GM18505 (cell line): ENCODE data around the gene C9orf43.

Experiments used
- ATAC-seq: cut with Tn5 transposase; IDR thresholded peaks from one replicate; pipeline ENCODE4 v1.9.1; 2021; ENCODE audit not compliant: unreplicated experiment
- POLR2A ChIP-seq: IDR thresholded peaks from 4 replicates; pipeline ENCODE4 v1.6.1; 2011; ENCODE audit warnings: borderline replicate concordance; ENCODE audit not compliant: insufficient read depth, insufficient read length; ENCODE audit errors: extremely low read depth

C9orf43 gene

DNA sequence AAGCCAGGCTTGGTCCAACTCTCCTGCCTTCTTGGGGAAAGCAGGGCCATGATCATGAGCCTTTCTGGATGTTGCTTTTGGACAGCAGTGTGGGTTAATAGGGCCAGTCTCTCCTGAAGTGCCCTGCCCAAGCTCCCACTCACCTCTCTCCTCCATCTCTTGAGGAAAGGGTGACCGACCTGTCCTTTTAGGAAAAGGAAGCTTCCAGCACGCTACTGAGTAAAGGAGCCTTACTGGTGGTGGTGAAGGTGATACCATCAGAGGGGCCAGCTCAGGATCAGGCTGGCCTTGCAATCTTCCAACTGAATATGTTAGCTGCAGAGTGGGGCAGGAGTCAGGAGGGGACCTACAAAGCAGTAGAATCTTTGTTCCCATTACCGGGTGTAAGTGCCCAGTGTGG, 50.7 kb downstream of the C9orf43 start:
- no peak for ATAC-seq
- no peak for TF ChIP-seq POLR2A

DNA sequence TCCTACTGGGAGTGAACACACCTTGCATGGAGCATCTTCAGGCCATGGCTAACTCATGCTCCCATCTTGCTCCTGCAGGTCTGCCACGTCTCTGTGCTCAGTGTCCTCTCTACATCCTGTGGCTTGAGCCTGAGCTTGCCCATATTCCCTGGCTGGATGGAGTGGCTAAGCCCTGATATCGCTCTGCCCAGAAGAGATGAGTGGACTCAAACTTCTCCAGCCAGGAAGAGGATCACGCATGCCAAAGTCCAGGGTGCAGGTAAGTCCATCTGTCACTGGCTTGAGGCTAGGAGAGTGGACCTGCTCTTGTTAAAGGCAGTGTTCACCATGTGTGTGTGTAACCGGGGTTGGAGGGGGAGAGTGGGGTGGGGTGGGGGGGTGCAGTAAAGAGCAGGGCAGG, 51.4 kb downstream of the C9orf43 start:
- no peak for TF ChIP-seq POLR2A
- ATAC-seq: no peak

DNA sequence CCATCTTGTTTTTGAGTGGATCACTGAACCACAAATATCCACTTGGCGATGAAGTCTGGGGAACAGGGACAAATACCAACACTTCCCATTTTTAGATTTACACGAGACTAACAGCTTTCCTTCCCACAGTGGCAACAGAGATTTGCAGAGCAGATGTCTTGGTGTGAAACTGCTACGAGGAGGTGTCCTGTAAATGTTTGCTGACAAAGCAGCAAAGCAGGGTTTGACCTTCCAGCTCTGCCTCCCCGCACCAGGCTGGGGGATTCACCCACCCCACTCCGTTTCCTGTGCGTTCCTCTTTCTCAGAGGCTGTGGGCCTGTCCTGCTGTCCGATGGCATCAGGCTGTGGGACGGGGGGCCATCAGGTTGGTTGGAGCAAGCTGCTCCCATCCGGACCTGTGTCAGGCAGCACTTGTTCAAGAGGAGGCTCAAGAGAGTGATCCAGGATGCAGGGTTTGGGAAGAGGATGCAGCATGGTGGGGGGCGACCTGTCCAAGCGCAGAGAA, 52.3 kb downstream of the C9orf43 start:
- no peak for TF ChIP-seq POLR2A
- no peak for ATAC-seq

DNA sequence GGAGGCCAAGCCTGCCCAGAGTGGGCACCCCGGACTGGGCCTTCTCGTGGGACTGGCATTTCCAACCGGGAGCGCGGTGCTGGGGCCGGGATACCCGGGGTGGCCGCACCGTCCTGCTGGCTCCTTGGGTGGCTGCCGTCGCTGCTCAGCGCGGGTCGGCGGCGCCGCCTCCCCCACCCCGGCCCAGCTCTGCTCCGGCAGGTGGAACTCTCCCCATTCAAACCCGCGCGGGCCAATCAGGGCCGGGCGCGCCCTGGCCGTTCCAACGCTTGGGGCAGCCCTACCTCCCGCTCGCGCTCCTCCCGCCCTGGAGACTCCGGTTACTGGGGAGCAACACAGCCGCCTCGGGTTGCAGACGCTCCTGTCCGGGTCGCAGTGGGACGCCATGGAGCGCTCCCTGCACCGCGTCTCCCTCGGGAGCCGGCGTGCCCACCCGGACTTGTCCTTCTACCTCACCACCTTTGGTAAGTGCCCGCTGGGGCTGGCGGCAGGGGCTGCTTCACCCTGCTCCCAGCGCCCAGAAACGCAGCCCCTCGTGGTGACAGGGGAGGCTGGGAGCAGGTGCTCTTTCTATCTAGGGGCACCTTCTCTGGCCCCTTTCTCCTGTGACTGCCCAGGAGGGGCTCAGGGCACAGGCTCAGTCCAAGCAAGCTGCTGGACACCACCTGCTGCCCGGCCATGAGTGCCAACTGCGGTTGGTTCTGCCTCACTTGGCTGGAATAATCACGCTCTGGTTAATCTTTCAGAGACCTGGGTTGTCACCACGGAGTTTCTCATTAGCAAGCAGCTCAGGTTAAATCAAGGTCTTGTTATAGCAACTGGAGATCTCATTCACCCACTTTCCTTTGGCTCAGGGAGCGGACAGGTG, 53.1 kb downstream of the C9orf43 start, which contains the start of gene RGS3:
RGS3 (plus strand) TSS at position 310 of the 868 bp plus-strand sequence; CDS start at position 386, 76 bp downstream.
- TF ChIP-seq POLR2A: peak; percentile 34
- no peak for ATAC-seq

DNA sequence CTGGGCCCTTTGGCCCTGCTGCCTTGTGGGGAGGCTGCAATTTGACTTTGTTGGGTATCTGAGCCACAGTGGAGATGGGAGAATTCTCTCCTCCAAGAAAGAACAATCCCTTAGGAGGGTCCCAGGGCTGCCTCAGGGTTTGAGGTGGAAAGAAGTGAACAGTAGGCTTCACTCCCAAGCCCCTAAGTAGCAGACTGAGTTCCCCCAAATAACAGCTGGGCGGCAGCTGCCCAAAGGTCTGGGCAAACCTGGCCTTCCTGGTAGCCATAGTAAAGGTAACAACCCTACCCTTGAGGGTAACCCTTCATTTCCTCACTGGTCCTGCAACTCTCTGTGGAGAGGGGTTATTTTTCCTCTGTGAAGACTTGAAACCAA, 53.7 kb downstream of the C9orf43 start:
- TF ChIP-seq POLR2A: no peak
- no peak for ATAC-seq

DNA sequence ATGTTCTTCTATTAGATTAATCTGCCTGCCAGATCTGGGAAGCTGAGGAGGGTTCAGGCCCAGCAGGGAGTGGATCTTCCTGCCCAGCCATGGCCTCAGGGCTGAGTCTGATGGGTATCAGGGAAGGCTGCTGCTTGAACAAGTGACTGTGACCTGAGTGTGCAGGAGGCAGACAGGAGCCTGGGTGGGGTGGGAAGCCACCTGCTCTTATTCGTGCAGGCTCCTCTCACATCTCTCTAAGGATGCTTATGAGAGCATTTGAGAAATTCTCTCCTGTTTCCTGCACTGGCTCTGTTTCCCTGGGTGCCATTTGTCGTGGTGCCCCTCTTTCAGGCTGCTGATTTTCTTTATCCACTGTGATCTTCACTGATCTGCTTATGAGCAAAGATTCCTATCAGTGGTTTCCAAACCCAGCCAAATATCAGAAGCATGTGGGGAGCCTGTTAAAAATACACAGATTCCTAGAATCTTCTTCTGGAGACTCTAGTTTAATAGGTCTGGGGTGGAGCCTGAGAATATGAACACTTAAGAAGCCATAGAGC, 55.1 kb downstream of the C9orf43 start:
- TF ChIP-seq POLR2A: no peak
- ATAC-seq: no peak

DNA sequence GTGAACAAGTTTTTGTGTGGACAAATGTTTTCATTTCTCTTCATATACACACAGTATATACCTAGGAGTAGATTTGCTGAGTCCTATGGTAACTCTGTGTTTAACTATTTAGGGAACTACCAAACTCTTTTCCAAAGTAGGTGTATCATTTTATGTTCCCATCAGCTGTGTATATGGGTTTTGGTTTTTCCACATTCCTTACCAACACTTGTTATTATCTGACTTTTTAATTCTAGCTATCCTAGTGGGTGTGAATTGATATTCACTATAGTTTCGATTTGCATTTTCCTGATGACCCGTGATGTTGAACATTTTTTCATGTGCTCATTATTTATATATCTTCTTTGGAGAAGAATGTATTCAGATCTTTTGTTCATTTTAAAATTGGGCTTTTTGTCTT, 56.6 kb downstream of the C9orf43 start:
- ATAC-seq: no peak
- TF ChIP-seq POLR2A: no peak

DNA sequence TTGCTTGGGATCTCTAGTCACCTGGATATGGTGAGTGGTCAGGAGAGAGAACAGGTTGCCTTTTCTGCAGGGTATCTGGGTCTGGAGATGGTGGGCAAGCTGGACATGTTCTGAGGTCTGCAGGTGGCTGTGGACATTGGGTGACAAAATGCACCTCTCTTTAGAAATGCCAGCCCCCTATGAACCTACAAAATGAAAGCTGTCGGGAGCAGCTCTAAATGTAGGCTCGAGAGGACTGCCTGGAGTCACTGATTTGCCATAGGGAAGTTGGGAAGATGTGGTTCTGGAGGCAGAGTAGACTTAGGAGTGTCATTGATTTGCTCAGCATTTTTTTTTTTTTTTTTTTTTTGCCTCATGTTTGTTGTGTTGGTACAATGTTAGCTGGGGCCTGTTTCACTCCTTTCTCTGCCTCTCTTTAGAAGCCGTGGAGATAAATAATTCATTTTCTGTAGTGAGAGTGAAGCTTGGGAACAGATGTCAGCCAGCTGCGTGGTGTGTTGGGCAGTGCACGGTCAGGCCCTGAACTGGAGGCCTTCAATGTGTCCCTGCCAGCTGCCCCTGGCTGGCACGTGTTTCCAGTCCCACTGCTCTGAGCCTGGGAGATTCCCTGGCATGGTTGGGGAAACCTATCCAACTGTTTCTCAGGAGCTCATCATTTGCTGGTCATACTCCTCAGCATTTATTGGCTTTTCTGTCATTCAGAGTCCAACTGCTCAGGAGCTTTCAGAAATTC, 58.3 kb downstream of the C9orf43 start:
- no peak for ATAC-seq
- TF ChIP-seq POLR2A: no peak

DNA sequence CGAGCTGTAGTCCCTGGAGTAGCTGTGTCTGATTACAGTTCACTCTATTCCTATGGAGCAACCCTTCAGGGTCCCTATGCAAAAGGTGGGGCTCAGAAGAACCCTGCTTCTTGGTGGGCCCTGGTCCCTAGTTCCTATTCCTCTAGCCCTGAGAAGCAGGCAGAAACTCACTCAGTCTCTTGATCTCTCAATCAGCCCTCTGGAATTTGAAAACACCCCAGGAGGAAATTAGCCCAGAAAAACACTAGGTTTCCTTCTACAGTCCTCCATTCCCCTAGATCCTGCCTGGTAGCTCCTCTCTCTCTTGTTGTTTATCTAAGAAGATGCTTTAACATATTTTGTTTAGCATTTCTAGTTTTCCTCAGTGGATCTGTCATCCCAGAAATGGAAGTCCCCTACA, 60.6 kb downstream of the C9orf43 start:
- ATAC-seq: no peak
- TF ChIP-seq POLR2A: no peak

DNA sequence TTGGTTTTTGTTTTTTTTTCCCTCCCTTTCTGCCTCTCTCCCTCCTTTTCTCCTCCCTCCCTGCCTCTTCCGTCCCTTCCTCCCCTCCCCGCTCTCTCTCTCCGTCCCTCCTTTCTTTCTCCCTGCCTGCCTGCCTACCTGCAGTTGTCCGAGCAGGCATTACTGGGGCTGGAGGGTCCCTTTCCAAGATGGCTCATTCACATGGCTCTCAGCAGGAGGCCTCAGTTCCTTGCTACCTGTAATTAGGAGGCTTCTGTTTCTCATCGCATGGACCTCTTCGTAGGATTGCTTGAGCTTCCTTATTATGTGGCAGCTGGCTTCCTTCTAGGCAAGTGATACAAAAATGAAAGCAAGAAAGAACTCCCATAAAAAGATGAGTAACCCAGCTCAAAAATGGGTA, 61.0 kb downstream of the C9orf43 start:
- ATAC-seq: no peak
- no peak for TF ChIP-seq POLR2A

DNA sequence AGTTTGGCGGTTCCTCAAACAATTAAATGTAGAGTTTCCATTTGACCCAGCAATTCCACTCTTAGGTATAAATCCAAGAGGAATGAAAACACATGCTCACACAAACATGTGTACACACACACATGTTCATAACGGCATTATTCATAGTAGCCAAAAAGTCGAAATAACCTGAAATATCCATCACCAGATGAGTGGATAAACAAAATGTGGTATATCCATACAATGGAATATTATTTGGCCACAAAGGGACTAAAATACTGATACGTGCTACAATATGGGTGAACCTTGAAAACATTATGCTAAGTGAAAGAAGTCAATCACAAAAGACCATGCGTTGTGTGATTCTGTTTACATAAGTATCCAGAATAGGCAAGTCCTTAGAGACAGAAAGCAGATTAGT, 61.7 kb downstream of the C9orf43 start:
- no peak for ATAC-seq
- no peak for TF ChIP-seq POLR2A

DNA sequence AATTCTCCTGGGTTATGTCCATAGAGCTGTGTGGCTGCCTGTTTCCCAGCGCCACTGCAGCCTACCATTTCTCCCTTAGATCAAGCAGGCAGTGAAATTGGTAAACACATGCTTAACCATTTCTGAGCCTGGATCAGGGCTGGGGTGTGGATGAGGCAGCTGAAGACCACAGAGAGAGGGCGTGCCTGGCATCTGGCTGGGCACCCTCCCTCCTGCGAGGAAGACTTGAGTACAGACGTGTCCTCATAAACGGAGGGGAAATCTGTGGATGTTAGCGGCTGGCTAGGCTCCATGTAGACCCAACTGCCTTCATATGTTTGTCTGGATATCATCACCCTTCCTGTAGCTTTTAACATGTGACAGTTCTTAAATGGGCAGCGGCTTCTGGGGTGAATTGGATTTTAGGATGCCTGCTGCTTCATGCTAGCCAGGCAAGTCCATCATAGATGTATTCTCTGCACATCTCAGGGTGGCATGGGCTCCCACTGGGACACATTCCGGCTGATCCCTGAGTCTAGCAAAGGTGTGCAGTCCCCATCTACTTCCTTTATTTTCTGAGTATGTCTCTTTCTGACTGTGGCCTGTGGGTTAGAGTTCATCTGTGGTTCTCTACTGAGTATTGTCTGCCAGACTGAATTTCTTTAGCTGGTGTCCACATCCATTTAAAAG, 63.9 kb downstream of the C9orf43 start:
- no peak for ATAC-seq
- no peak for TF ChIP-seq POLR2A

DNA sequence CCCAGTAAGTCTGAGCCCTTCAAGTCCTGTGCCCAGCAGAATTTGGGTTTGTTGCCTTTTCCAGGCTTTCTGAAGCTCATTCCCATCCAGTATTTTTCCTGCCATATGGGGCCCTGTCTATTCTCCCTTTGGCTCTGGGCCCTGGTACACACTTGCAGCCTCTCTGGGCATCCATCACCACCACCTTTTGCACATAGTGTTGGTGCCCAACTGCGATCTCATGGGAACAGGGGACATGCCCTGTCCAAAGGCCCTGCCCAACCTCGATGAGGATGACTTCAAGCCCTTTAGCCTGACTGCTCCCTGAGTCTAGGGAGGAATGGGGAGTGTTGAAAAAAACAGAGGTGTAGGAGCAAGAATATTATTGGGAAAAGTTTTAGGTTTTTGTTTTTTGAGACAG, 64.5 kb downstream of the C9orf43 start:
- TF ChIP-seq POLR2A: no peak
- ATAC-seq: no peak

DNA sequence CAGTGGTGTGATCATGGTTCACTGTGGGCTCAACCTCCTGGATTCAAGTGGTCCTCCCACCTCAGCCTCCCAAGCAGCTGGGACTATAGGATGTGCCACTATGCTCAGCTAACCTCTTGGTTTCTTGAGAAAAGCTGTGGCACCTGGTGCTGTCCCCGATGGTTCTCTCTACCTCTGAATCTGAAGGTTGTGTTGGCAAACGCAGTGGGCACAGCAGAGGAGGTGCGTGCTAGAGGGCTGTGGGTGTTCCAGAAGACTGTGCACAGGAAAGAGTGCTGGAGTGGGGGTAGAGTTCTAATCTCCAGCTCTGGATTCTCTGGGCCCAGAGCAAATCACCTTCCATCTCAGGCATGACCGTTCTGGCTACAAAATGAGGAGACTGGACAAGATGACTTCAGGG, 65.4 kb downstream of the C9orf43 start:
- ATAC-seq: no peak
- TF ChIP-seq POLR2A: no peak

DNA sequence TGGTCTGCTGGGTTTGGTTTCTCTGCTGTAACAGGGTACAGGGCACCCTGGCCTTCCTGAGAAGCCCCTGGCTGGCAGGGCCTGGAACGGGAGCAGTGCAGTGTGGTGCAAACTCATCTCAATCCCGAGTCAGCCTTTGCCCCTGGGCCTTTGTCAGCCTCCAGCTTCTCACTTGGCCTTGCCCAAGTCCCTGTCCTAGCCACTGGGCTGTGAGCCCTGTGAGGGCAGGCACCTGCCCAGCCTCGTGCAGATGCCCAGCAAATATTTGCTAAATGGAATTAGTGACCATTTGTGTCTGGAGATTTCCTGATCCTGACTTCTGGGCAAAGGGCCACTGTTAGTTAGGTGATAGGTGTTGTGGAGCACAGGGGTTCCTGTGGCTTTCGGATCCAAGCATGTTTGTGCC, 66.0 kb downstream of the C9orf43 start:
- ATAC-seq: no peak
- TF ChIP-seq POLR2A: no peak
